ENCODE data around the gene STK39. TPM values are rescaled to one million over a fixed set of nuclear protein-coding genes. Genes with fewer than 3 reads are reported as not detected.

The STK39 gene
- total RNA-seq, 1 donor: 18.1 TPM

DNA sequence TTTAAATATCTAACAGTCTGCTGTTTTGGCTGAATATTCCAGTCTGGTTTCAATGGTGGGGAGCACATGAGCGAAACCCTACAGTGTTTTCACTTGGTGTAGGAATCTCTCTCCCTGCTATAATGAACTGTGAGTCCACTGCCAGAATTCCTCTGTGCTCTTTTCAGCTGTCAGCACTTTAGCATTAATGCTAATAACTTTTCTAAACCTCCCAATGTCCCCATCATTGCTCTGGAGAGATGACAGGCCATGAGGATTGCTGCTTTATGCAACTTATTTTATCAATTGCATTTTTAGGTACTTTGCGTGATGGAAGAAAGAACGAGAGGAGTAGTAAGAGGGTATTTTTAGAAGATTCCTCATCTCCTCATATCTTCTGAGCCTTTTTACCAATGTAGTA, 25.3 kb downstream of the STK39 start:
- peaks cover 69% of the 10 kb centered on the region for H3K79me2 ChIP-seq (ENCODE audit: insufficient read depth, low read length)
- H3K4me3 ChIP-seq (ENCODE audit: insufficient read depth, low read length): no peak overlapping the region
- TF ChIP-seq, protein P1, sequence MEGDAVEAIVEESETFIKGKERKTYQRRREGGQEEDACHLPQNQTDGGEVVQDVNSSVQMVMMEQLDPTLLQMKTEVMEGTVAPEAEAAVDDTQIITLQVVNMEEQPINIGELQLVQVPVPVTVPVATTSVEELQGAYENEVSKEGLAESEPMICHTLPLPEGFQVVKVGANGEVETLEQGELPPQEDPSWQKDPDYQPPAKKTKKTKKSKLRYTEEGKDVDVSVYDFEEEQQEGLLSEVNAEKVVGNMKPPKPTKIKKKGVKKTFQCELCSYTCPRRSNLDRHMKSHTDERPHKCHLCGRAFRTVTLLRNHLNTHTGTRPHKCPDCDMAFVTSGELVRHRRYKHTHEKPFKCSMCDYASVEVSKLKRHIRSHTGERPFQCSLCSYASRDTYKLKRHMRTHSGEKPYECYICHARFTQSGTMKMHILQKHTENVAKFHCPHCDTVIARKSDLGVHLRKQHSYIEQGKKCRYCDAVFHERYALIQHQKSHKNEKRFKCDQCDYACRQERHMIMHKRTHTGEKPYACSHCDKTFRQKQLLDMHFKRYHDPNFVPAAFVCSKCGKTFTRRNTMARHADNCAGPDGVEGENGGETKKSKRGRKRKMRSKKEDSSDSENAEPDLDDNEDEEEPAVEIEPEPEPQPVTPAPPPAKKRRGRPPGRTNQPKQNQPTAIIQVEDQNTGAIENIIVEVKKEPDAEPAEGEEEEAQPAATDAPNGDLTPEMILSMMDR (IDR thresholded peaks at IDR 0.05; ENCODE audit: extremely low read depth, low read depth, low read length): no peak
- no peaks in the 10 kb centered on the region for H3K36me3 ChIP-seq (ENCODE audit: insufficient read depth, low read length)
- no peaks in the 10 kb centered on the region for H3K4me1 ChIP-seq (ENCODE audit: insufficient read depth, low read length)
- peaks cover 10% of the 10 kb centered on the region for H4K20me1 ChIP-seq (ENCODE audit: insufficient read depth, low read length)
- no peak overlapping the region for H3K4me2 ChIP-seq (ENCODE audit: insufficient read depth, low read length)
- H3K27me3 ChIP-seq (ENCODE audit: insufficient read depth, low read length): no peaks in the 10 kb centered on the region
- no peak for DNase-seq (ENCODE audit: insufficient read length, low spot score, missing footprints)
- H3K27ac ChIP-seq (ENCODE audit: low read depth, low read length): no peak overlapping the region
- no peak overlapping the region for H2AFZ ChIP-seq (ENCODE audit: low read length)
- H3K9me3 ChIP-seq (ENCODE audit: low read depth, low read length): no peaks in the 10 kb centered on the region

DNA sequence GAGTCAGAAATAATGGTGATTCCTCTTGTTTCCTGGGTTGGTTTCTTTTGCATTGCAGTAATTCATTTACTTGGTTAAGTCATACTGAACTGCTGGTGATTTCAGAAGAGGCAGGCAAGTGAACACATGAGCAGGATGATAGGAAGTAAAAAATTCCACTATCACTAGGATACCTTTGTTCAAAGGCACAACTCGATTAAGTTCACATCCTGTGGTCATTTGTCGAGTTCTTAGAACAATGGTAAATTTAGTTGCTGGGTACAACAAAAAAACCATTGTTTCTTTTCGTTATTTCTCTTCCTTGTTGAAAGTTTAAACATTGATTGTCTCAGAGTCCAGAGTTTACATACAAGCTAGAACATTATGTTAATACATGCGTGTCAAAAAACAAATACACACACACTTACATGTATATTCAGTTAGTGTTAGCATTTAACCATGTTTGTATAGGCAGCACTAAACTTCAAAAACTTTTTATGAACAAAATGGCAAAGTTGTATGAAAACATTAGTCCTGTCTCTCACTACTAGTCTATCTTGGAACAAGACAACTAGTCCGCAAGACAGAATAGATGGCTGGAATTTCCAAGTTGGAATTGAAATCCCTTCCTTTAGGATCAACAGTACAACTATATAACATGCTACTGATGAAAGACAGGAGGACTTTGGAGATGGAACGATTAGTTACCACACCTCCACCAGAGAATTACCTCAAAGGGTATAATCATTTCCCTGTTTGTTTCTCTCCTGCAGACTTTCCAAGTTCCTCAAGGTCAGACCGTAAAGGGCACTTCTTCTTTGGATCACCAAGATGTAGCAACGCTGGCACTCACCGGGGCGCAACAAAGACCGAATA, 26.2 kb downstream of the STK39 start:
- no peak overlapping the region for H3K4me3 ChIP-seq (ENCODE audit: insufficient read depth, low read length)
- H3K4me2 ChIP-seq (ENCODE audit: insufficient read depth, low read length): no peak overlapping the region
- H3K27ac ChIP-seq (ENCODE audit: low read depth, low read length): no peak overlapping the region
- no peaks in the 10 kb centered on the region for H3K36me3 ChIP-seq (ENCODE audit: insufficient read depth, low read length)
- TF ChIP-seq, protein P1 (IDR thresholded peaks at IDR 0.05; ENCODE audit: extremely low read depth, low read depth, low read length): no peak
- peaks cover 6% of the 10 kb centered on the region for H3K4me1 ChIP-seq (ENCODE audit: insufficient read depth, low read length)
- H3K9me3 ChIP-seq (ENCODE audit: low read depth, low read length): no peaks in the 10 kb centered on the region
- H3K27me3 ChIP-seq (ENCODE audit: insufficient read depth, low read length): no peaks in the 10 kb centered on the region
- peaks cover 69% of the 10 kb centered on the region for H3K79me2 ChIP-seq (ENCODE audit: insufficient read depth, low read length)
- H2AFZ ChIP-seq (ENCODE audit: low read length): no peak overlapping the region
- H4K20me1 ChIP-seq (ENCODE audit: insufficient read depth, low read length): peaks cover 10% of the 10 kb centered on the region
- DNase-seq (ENCODE audit: insufficient read length, low spot score, missing footprints): no peak

DNA sequence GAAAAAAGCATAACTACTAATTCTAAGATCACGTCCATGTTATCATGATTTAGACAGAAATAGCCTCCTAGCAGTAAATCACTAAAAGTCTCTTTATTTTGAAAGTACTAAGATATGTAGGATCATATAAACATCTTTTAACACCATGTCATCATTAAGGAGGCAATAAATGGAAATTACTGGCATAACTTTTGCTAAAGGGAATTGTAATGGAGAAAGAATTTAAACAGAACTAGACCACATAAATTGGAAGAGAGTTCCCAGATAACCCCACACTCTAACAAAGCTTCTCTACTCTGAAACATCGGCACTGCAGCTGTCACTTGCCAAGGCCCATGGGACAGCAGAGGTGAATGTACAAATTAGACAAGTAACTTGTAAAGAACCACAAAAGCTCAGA, 29.5 kb downstream of the STK39 start:
- no peak for DNase-seq (ENCODE audit: insufficient read length, low spot score, missing footprints)
- peaks cover 15% of the 10 kb centered on the region for H4K20me1 ChIP-seq (ENCODE audit: insufficient read depth, low read length)
- TF ChIP-seq, protein P1 (IDR thresholded peaks at IDR 0.05; ENCODE audit: extremely low read depth, low read depth, low read length): no peak
- no peak overlapping the region for H2AFZ ChIP-seq (ENCODE audit: low read length)
- no peaks in the 10 kb centered on the region for H3K36me3 ChIP-seq (ENCODE audit: insufficient read depth, low read length)
- H3K79me2 ChIP-seq (ENCODE audit: insufficient read depth, low read length): peaks cover 67% of the 10 kb centered on the region
- H3K9me3 ChIP-seq (ENCODE audit: low read depth, low read length): no peaks in the 10 kb centered on the region
- H3K4me2 ChIP-seq (ENCODE audit: insufficient read depth, low read length): no peak overlapping the region
- H3K27me3 ChIP-seq (ENCODE audit: insufficient read depth, low read length): no peaks in the 10 kb centered on the region
- H3K4me1 ChIP-seq (ENCODE audit: insufficient read depth, low read length): peaks cover 14% of the 10 kb centered on the region
- no peak overlapping the region for H3K27ac ChIP-seq (ENCODE audit: low read depth, low read length)
- no peak overlapping the region for H3K4me3 ChIP-seq (ENCODE audit: insufficient read depth, low read length)

DNA sequence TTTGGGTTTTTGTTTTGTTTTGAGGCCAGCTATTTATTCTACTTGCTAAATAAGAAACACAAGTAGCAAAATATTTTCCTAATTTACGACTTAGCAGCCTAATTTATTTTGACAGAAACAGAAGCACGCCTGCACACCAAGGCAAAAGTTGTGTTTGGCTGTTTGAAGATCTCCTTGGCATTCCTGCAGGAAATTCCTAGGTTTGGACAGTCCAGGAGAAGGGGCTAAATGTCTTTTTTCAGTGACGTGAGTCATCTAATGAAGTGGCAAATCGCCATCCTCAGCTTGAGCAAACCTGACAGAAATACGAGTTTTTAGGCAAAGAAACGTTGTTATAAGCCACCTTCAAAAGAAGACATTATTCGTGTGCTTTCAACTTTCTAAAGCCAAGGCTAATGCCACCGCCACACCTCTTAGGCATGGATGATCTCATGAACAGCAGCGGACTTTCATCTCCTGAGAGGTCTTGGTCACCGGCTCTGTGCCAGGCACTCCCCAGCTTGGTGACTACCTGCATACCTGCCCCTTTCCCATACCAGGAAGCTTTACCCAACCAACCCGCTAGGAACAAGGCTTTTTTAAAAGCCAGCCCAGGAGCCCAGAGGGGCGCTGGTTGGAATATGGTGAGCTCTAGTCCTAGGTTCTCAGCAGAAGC, 30.9 kb downstream of the STK39 start:
- Histone ChIP-seq H3K4me1 (ENCODE audit: insufficient read depth, low read length) (peaks cover 24% of the 10 kb centered on the region), H3K4me2 (ENCODE audit: insufficient read depth, low read length) (peak overlapping the region; percentile 6), H3K27ac (ENCODE audit: low read depth, low read length) (no peak overlapping the region), H3K27me3 (ENCODE audit: insufficient read depth, low read length) (no peaks in the 10 kb centered on the region), H3K4me3 (ENCODE audit: insufficient read depth, low read length) (no peak overlapping the region), H3K36me3 (ENCODE audit: insufficient read depth, low read length) (no peaks in the 10 kb centered on the region), H3K79me2 (ENCODE audit: insufficient read depth, low read length) (peaks cover 67% of the 10 kb centered on the region), H3K9me3 (ENCODE audit: low read depth, low read length) (no peaks in the 10 kb centered on the region), H4K20me1 (ENCODE audit: insufficient read depth, low read length) (peaks cover 17% of the 10 kb centered on the region), H2AFZ (ENCODE audit: low read length) (no peak overlapping the region)
- TF ChIP-seq, protein P1 (IDR thresholded peaks at IDR 0.05; ENCODE audit: extremely low read depth, low read depth, low read length): no peak
- no peak for DNase-seq (ENCODE audit: insufficient read length, low spot score, missing footprints)

Data from osteoblast (primary cell).